22Rv1 (cell line): Measurements from ENCODE around the gene DEFB112.

Experiments
- CTCF ChIP-seq: fragments of 450-650 bp; IDR thresholded peaks from 2 replicates; pipeline ENCODE4 v1.5.1; 2017; ENCODE audit warnings: mild to moderate bottlenecking
- ZFX ChIP-seq: fragments of 450-650 bp; IDR thresholded peaks from 2 replicates; pipeline ENCODE4 v1.6.1; 2017; ENCODE audit warnings: antibody characterized with exemption, borderline replicate concordance

GRCh38 chr6:50077385-50077784 is 27.7 kb upstream of the DEFB112 start:
- no peak for TF ChIP-seq CTCF
- TF ChIP-seq ZFX, result no peak
